Left kidney (tissue), 2 donors: ENCODE measurements around the gene CD180. TPM values are rescaled to one million over a fixed set of nuclear protein-coding genes. Genes with fewer than 3 reads are reported as not detected.

Experiments used
- DNase-seq: peaks from one replicate; pipeline ENCODE4 v3.0.0-alpha.2; 2013
- polyA plus RNA-seq: library from polyadenylated mRNA; unstranded; fragments of 120-200 nt; gene quantifications from one replicate; pipeline ENCODE4 v1.2.1, GENCODE V29; 2013; ENCODE audit not compliant: insufficient read length

The CD180 gene
- polyA plus RNA-seq, 1 donor = 0.45 TPM

DNA sequence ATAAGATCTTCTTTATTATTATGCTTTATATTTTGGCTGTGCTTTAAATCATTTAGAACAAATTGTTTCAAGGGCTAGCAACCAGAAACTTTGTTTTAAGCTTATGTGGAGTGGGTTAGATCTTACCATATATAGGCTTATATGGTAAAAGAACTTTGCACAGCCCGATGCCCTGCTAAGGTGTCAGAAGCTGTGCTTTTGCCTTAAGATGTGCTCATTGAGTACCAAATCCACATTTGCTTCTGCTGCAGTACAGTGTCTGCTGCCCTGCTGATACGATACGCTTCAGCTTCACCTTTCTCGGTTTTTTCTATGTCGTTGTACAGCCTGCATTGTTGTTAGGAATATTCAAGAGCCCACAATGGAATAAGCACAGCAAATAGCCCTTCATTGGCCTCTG lies 34.8 kb downstream of the CD180 start:
- no peak for DNase-seq

DNA sequence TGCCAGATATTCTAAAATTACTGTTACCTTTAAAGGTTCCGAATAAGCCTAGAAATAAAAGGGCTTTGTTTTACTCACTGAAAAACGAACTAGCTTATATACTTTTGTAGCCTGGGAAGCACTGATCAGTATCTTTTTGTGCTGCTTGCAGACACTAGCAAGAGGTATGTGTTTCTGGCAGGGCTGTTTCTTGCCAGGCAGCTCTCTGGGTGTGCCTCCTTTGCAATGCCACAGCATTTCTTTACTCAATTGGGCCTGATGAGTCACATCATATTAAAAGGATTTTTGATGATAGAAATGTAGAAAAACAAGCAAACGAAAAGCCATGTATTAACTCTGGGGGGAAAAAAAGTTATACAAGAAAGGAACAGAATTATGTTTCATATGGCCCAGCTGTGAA lies 35.6 kb downstream of the CD180 start:
- no peak for DNase-seq

DNA sequence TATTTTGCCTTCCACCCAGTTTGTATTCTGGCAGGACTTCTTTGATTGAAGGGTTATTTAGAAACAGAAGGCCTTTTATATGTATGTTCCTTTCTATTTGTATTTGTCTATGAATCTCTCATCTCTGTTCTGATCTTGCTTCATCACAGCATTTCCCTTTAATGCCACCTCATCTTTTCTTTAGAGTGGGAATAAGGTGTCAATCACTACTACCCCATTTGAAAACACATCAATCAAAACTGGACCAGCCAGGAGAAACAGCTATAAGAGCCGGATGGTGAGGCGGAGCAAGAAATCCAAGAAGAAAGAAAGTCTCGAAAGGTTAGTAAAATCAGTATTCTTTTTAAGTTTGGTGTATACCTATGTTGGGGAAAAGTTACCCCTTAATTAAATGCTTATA lies 36.3 kb downstream of the CD180 start:
- no peak for DNase-seq

DNA sequence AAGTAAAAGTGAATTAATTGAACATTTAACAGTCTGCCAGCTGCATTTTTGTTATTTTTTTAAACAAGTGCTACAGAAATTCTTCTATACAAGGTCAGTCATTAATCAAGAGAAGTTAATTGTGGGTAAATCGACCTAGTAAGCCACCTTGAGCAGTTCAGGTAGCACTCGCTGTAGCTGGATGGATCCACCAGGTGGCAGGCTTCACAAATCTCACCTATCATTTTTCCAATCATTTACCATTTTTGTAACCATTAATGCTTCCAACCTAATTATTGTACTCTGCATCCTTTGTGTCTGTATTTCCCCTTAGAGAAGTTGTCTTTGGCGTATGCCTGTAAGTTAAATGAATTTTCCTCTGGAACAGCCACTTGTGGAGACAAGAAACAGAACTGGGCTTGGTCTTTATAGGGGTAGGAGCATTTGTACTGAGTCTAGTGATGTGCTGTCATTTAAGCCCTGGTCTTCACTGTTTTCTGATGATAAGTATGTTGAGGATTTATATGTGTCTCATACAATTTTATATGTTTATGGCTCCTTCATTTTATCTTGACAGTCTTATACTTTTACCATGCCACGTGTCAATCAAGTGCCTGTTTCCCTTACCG lies 39.5 kb downstream of the CD180 start:
- no peak for DNase-seq

DNA sequence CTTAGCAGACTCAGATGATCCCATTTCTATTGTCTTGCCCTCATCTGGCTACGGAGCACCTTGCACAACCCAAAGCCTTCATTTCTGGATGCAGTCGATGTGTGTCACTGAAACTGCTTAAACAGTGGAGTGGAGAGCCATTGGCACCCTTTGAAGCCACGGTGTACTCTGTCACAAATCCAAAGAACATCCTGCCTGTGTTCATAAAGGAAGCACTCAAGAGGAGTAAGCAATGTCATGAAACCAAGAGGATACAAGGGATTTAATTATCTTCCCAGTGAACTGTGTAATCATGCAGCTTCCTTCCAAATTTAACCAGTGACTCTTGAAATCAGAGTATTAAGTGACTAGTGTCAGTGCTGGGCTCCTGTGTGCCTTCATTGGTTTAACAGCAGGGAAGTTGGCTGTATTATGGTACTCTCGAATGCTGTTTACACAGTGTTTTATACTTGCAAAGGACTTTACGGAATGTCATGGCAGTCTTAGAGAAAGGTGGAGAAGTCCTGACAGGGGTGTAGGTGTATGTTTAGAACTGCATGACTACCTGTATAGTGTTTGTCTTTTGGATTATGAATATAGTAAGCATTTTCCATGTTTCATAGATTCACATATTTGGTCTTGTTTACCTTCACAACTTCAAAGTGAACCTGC lies 41.9 kb downstream of the CD180 start:
- DNase-seq = no peak

DNA sequence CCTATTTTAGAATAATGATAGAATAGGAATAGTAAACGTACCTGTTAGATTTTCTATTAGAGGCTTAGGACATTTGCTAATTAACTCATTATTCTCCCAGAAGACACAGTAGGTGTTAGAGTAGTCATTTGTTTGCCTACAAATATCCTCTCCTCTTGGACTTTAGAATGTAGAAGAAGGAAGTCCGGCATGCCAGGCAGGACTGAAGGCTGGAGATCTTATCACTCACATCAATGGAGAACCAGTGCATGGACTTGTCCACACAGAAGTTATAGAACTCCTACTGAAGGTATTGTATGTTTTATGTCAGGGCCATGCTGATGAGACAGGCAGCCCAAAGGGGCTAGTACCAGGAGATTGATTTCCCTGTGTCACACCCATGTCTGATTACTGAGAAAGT lies 43.3 kb downstream of the CD180 start:
- DNase-seq = no peak

DNA sequence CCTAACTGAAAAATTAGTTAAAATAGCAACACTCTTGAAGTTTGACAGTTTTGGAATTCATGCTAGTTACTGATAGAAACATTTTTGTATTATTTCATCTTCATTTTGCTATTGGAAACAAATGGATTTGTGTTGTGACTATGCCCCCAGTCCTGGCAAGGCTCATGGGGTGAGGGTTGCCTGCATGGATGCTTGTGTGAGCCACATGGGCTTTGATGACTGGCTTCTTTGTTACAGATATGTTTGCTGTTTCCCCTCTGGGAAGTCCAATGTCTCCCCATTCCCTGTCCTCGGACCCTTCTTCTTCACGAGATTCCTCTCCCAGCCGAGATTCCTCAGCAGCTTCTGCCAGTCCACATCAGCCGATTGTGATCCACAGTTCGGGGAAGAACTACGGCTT lies 44.2 kb downstream of the CD180 start:
- no peak for DNase-seq

DNA sequence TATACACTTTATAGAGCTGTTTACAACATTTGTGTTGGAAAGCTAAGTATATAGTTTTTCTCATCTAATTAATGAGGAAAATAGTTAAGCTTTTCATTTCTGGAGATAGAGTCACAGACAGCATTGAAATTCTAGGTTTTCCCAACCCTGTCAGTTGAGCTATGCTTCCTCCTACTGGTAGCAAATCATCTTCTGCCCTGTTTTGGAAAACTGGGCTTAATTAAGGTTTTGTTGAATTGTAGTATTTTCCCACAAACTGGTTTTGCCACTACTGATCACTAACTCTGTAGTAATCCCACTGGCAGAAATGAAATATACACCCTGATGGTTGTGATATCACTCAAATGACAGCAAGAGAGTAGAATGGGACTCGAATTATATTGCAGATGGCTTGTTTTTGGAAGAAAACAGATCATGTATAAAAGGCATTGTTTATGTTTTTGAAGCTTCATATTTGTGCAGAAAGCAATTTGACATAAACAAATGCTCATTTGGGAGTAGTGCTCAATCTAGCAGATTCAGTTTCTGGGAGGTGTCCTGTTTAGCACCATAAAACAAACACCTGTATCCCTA lies 46.6 kb downstream of the CD180 start:
- DNase-seq = no peak

DNA sequence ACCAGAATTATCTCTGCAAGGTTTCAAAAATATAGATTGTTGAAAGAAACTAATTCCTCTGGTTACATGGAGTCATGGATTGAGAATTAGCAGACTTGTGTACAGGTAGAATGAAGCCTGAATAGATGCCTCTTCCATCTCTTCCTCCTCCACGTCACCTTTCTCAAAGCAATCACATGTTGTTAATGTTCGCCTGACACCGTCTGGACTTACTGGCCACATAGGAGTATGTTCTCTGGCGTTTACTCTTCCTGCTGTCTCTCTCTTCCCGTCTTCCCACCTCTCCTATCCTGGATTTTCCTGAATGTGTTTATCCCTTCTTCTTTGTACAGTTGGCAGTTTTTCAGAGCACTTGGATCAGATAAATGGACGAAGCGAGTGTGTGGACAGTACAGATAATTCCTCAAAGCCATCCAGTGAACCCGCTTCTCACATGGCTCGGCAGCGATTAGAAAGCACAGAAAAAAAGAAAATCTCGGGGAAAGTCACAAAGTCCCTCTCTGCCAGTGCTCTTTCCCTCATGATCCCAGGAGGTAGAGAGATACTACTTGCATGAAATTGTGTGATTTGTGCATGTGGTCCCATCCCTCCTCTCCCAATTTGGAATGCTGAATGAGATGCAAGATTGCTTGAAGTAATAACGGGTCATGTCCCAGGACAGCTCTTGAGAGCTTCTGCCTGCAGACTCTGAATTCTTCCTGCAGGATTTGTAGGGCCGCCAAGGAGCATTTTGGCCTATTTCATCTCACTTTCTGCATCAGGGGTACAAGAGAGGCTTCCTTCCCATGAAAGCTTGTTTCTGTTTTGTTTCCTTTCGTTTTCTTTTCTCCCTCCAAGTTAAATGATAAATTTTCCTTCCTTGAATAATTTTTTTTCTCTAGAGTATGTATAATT lies 47.3 kb downstream of the CD180 start:
- no peak for DNase-seq

DNA sequence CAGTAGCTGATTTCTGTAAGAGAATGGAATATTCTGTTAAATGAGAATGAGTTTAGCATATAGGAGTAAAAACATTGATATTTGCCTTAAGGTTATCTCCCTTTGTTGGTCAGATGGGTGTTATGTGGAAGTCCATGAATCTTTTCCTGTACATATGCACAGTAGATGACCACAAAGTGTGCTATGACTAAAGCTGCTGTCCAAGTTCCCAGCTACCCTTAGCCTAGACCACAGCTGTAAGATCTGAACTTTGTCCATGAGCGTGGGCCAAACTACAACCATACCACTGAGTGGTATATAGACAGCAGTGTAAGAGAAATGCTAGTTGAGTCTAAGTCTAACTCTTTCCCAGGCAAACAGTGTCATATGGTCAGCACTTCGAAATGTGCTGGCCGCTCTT lies 48.8 kb downstream of the CD180 start:
- DNase-seq = no peak

DNA sequence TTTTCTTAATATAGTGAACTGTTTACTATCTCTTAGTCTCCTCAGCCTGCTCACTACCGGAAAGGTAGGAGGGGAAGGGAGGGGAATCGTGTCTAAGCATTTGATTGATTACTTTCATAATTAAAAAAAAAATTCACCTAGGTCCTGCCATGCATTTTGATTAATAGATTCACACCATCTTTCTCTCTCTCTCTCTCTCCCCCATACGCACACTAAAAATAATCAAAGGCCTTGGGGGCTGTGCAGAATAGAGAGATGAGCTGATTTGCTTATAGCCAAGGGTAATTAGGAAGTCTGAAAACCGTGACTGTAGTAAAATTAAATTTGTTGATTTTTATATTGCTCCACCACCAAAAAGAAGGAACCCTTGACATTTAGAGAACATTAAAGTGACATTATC lies 49.6 kb downstream of the CD180 start:
- DNase-seq = no peak

DNA sequence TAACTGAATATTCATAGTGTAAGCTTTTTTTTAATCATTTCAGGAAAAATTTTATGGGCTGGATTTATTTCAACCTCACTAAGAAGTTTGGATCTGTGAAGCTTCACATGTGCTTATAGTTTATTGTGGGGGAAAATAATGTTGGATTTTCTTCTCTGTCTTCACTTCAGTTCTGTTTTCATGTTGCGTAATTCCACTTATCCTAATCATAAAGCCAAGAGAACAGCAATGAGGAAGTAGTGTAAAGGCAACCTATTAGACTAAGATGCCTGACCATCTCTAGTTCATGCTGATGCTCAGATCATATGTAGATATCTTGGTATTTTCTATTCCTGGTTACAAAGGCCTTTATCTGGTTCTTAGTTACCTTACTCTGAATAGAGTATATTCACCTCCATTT lies 50.0 kb downstream of the CD180 start:
- no peak for DNase-seq

DNA sequence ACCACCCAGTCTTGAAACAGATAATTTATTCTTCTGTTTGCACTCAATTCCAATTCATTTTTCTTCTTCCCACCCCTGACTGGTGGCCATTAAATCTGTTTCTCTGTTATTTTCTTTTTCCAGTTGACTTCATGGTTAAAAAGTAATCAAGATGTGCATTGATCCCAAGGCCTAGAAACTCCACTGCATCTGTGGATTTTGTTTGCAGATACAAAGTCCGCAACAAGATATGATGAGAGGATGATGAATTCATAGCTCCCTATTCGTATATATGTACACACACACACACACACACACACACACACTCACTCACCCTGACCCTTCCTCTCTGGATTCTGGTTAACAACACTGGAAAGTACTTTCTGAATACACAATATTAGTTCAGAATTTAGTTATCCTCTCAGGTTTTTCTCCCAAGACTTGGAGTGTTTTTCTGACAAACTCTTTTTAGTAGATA lies 52.4 kb downstream of the CD180 start:
- no peak for DNase-seq

DNA sequence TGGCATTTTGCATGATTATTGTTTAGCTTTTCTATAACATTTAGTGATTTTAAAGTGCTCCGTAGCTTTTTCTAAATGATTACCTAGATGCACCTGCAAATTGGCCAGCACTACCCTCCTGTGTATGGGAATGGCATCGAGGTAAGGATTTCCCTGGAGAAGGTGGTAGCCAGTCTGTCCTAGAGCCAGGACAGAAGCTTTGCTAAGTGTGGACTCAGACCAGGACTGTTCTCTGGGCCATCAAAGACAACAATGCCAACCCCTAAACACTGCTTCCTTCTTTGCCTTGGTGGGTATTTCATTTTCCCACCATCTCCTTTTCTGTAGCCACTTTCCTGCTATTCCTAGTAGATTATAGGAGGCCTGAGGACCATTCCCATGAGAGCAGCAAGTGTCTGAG lies 53.0 kb downstream of the CD180 start:
- no peak for DNase-seq

DNA sequence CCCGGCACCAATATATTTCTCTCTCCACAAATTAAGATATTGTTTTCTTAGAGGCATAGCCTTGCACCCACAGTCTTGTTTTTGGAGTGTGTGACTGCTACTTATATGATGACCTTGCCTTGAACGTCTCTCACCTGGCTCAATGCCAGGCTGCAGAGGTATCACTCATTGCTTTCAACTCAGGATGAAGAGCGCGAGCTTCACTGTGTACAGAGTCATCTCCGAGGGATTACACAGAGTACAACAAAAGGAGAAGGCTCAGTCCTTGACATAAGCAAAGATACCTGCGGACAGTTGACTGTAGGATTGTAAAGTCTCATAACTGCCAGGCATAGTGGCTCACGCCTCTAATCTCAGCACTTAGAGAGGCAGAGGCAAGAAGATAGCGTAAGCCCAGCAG lies 53.8 kb downstream of the CD180 start:
- DNase-seq = no peak

DNA sequence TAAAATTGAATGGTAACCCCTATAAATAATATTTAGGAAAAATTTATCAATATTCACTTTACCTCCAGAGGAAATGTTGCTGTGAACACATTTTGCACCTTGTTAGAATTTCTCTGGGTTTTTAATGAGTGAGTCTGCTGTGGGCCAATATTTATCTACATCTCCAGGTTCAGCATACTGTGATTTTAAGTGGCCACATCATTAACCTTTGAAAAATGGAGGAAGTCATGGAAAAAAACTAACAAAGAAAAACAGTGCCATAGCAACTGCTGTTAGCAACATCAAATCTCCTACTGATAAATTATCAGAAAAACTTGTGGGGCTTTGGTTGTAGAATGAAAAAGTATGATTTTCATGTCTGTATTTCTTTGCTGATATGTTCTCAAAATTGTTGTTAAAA lies 55.0 kb downstream of the CD180 start:
- DNase-seq = no peak

DNA sequence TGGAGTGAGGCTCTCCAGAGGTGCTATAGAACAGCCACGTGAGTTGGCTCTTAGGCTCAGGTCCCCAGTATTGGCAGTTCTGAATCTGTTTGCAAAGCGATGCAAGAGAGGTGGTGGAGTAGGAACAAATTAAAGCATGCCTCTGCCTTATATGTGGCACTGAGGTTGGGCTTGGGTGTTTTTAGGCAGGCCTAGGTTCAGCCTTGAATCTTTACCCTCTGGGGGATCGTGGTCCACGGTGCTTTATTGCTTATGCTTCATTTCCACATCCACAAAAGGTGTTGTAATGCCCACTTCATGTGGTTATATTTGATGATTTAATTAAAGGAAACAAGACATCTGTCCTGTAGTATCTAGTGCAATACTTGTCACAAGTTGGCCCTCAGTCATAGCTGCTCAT lies 56.2 kb downstream of the CD180 start:
- DNase-seq = no peak

DNA sequence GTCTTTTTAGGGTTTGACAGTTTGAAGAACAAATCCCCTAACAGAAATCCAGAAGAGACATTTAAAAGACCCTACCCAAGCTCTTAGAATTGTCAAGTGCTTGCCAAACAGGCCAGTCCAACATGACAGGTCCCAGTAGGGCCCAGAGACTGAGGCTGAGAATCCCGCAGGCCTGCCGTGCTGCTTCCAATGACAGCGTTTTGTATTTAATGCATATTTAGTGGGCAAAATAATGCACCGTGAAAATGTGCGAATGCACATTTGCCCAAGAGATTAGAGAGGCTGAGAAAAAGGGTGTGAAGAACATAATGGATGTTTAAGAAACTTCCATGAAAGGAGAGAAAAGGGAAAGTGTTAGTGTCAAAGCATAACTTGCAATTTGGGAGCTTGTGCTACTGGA lies 57.6 kb downstream of the CD180 start:
- no peak for DNase-seq

DNA sequence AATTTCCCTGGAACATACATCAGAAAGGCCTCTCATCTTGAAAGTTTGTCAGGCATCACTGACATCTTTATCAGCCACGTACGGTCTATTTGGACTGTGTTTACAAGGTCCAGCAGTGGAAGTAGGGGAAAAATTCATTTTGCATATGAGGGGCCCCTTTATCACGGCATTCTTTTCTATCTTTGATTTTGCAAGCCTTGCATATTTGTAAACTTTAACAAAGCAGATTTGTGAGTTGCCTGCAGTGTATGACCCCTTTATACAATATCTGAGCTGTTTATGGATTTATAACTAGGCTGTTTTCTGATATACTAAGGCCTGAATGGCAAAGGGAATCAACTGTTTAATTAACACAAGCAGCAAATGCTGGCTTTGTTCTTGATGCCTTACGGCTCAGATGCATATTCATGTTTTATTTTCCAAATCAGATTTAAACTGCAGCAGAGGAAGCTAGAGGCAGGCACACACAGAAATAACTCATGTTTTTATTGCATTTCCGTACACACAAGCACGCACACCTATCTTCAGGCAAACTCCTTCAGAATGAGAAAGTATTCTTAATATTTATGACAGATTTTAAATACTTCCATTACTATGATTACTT lies 61.1 kb downstream of the CD180 start:
- DNase-seq = no peak

DNA sequence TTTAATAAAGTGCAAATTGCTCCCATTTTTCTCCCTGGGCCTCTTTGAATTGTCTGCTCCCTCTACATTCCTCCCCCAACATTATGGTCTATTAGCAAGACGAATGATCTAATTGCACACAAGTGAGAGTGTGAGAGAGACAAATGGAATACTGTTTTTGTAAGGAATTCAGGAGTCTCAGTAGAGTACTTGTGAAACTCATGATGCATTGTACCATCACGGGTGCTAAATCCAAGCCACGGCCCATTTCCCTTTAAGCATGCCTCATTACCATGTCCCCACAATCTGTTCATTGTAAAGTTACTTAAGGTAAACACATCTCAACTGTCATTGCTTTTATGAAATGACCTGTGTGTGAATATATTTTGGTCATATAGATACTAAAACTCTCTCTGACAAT lies 62.8 kb downstream of the CD180 start:
- no peak for DNase-seq

DNA sequence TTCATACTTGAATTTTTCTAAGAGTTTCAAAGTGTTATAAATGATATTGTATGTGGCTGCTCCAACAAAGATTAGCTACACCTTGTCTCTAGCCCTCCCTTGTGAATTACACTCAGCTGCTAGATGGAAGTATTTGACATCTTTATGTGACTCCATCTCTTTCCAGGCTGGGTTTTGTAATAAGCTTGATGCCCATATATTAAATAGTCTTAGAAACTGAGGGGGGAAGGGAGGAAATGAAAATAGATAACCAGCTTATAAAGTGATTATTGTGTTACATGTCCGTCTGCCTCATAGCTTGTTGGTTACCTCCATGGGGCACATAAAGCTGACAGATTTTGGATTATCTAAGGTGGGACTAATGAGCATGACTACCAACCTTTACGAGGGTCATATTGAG lies 63.4 kb downstream of the CD180 start:
- no peak for DNase-seq

DNA sequence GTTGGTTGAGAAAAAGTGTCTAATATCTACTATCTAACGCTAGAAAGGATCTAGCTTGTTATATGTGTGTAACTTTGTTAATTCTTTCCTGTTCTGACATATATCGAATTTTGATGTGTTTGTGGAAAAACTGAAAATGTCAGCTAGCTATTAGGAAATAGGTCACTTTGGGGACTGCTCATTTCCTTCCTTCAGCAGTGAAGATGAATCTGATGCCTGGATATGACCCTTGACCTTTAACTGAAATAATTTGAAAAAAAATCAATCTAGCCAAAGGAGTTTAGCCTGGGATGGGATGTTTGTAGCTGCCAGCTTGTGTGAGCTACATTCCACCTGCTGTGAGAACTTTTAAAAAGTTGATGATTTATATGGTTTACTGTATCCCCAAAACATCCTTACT lies 66.8 kb downstream of the CD180 start:
- no peak for DNase-seq
